Heart left ventricle (tissue), 13 donors: ENCODE measurements around the gene PDZD7.

Source experiments
- CTCF ChIP-seq, 12 donors: fragments of 200-600 bp; sonication (generic) in 4 of 12; IDR thresholded peaks; one replicate each; pipeline versions ENCODE4 v1.5.0 to v1.8.0; 2018 to 2022; ENCODE audit warnings: antibody characterized with exemption in 12 of 12, mild to moderate bottlenecking in 5 of 12
- POLR2A ChIP-seq, 2 donors: fragments of 450-650 bp; IDR thresholded peaks; one replicate each; pipeline ENCODE4 v1.6.1; 2017; ENCODE audit warnings: antibody characterized with exemption in 2 of 2, mild to moderate bottlenecking in 2 of 2, moderate library complexity in 2 of 2
- donor health status: ischemic (EF 13 %, LVEDD 7.1; RV severe dilation, severe dysfunction).
- donor health status: DM: no; HTN: yes; CAD: no.
- donor health status: DM: no; HTN: no; CAD: no.
- donor health status: ischemic (EF 25% LVEDD 6.9; RV normal size, moderate dysfunction).
- donor health status: ischemic (EF 25% LVEDD 5.7; RV mildly dilated, moderate dysfunction).
- donor health status: ischemic (EF 35%, LVEDD 5.7; RV mildly dilated, moderate dysfunction).
- donor health status: nonischemic (EF 11% LVEDD 7.7; RV severe dilation, severe dysfunction).
- donor health status: DM: yes; HTN: yes; CAD: no.
- donor health status: PGD.
- donor health status: ischemic (EF 29% LVEDD 5.4; RV normal size, mild dysfunction).
- donor health status: nonischemic (EF 23%, LVEDD 6.1; RV moderate dilation, normal function).

- TF ChIP-seq CTCF (IDR thresholded peaks at IDR 0.05): no peak
- no peak for TF ChIP-seq POLR2A (IDR thresholded peaks at IDR 0.05)
Measured at GRCh38 chr10:100989088-100989487, 41.8 kb downstream of the PDZD7 start.
